ENCODE measurements around the gene RMND5A. TPM values are rescaled to one million over a fixed set of nuclear protein-coding genes. Genes with fewer than 3 reads are reported as not detected.

RMND5A gene
- total RNA-seq, 1 experiment from 2014 or later = 34.1 TPM

- CTCF ChIA-PET = no interaction called here
- DNase-seq = no peak
- H3K79me2 ChIP-seq (ENCODE audit: low read length) = no peaks in the 10 kb centered on the region
- no peaks in the 10 kb centered on the region for H4K20me1 ChIP-seq (ENCODE audit: low read length)
- H3F3A ChIP-seq (ENCODE audit: low read length, unreplicated experiment) = no peaks in the 10 kb centered on the region
- H3K9me2 ChIP-seq (replicated peaks; ENCODE audit: low read length) = no peaks in the 10 kb centered on the region
- TF ChIP-seq EZH2phosphoT487 (IDR thresholded peaks at IDR 0.05; ENCODE audit: borderline replicate concordance, low read length) (no peak), EZH2 (IDR thresholded peaks at IDR 0.05; ENCODE audit: low read length, unreplicated experiment) (no peak)
- TF ChIP-seq, protein P1, sequence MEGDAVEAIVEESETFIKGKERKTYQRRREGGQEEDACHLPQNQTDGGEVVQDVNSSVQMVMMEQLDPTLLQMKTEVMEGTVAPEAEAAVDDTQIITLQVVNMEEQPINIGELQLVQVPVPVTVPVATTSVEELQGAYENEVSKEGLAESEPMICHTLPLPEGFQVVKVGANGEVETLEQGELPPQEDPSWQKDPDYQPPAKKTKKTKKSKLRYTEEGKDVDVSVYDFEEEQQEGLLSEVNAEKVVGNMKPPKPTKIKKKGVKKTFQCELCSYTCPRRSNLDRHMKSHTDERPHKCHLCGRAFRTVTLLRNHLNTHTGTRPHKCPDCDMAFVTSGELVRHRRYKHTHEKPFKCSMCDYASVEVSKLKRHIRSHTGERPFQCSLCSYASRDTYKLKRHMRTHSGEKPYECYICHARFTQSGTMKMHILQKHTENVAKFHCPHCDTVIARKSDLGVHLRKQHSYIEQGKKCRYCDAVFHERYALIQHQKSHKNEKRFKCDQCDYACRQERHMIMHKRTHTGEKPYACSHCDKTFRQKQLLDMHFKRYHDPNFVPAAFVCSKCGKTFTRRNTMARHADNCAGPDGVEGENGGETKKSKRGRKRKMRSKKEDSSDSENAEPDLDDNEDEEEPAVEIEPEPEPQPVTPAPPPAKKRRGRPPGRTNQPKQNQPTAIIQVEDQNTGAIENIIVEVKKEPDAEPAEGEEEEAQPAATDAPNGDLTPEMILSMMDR (conservative IDR thresholded peaks at IDR 0.05; ENCODE audit: low read depth, low read length) = no peak
- H2AFZ ChIP-seq (ENCODE audit: low read length) = no peak overlapping the region
- no peaks in the 10 kb centered on the region for H3K9me3 ChIP-seq (ENCODE audit: low read length)
- no peak overlapping the region for H3K27ac ChIP-seq (ENCODE audit: low read length)
- no TSS peak for BruUV-seq (replicated peaks)
- H3K9ac ChIP-seq (ENCODE audit: low read length) = no peak overlapping the region
- no peak for ATAC-seq
- H3K27me3 ChIP-seq (ENCODE audit: low read length) = no peaks in the 10 kb centered on the region
- no peak overlapping the region for H3K4me2 ChIP-seq (ENCODE audit: low read length)
- no peaks in the 10 kb centered on the region for H3K4me1 ChIP-seq (ENCODE audit: insufficient read depth, low read length)
- H3K4me3 ChIP-seq (ENCODE audit: low read length) = no peak overlapping the region
- H3K36me3 ChIP-seq (ENCODE audit: low read depth, low read length) = peaks cover 10% of the 10 kb centered on the region; the same call in 1 of the 2 replicates
- intact Hi-C loops (cut with micrococcal nuclease) = no loop called here
- POLR2A ChIA-PET (ENCODE audit: unreplicated experiment) = interaction anchor here (0.6 kb wide), 1 partner anchor 83 kb away, joined by 3 read pairs; no protein-coding TSS in a partner anchor
Measured at GRCh38 chr2:86758405-86758804, 38.3 kb downstream of the RMND5A start.

DNA sequence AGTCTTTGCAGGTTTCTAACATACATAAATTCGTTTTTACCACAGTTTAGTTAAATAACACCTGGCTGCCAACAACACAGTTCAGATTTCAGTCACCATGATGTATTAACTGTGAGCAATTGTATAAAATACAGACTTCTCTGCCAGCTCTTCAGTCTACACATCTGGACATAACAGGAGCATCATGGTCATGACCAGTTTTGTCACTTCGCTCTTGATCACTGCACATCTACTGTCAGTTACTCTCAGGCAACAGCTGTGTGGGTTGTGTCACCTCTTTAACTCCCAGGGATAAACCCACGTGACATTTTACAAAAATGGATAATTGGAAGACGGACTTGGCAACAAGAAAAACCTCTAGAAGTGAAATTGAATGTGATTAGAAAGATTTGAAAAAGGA, 40.3 kb downstream of the RMND5A start:
- intact Hi-C loops (cut with micrococcal nuclease) = loop anchor here (5.0 kb wide), 1 partner anchor 58 kb away; no protein-coding TSS in a partner anchor
- TF ChIP-seq EZH2 (IDR thresholded peaks at IDR 0.05; ENCODE audit: low read length, unreplicated experiment) = no peak
- TF ChIP-seq EZH2phosphoT487 (IDR thresholded peaks at IDR 0.05; ENCODE audit: borderline replicate concordance, low read length) = no peak
- no peaks in the 10 kb centered on the region for H3F3A ChIP-seq (ENCODE audit: low read length, unreplicated experiment)
- H4K20me1 ChIP-seq (ENCODE audit: low read length) = no peaks in the 10 kb centered on the region
- no peaks in the 10 kb centered on the region for H3K9me3 ChIP-seq (ENCODE audit: low read length)
- H3K9ac ChIP-seq (ENCODE audit: low read length) = no peak overlapping the region
- no peaks in the 10 kb centered on the region for H3K27me3 ChIP-seq (ENCODE audit: low read length)
- ATAC-seq (no peak), DNase-seq (no peak)
- H3K79me2 ChIP-seq (ENCODE audit: low read length) = no peaks in the 10 kb centered on the region
- POLR2A ChIA-PET (ENCODE audit: unreplicated experiment) = no interaction called here
- H3K4me3 ChIP-seq (ENCODE audit: low read length) = no peak overlapping the region
- CTCF ChIA-PET = no interaction called here
- no peak overlapping the region for H3K27ac ChIP-seq (ENCODE audit: low read length)
- H3K36me3 ChIP-seq (ENCODE audit: low read depth, low read length) = peaks cover 4% of the 10 kb centered on the region; the same call in 1 of the 2 replicates
- H3K4me2 ChIP-seq (ENCODE audit: low read length) = no peak overlapping the region
- H3K9me2 ChIP-seq (replicated peaks; ENCODE audit: low read length) = no peaks in the 10 kb centered on the region
- no peak overlapping the region for H2AFZ ChIP-seq (ENCODE audit: low read length)
- BruUV-seq (replicated peaks) = no TSS peak
- no peaks in the 10 kb centered on the region for H3K4me1 ChIP-seq (ENCODE audit: insufficient read depth, low read length)

DNA sequence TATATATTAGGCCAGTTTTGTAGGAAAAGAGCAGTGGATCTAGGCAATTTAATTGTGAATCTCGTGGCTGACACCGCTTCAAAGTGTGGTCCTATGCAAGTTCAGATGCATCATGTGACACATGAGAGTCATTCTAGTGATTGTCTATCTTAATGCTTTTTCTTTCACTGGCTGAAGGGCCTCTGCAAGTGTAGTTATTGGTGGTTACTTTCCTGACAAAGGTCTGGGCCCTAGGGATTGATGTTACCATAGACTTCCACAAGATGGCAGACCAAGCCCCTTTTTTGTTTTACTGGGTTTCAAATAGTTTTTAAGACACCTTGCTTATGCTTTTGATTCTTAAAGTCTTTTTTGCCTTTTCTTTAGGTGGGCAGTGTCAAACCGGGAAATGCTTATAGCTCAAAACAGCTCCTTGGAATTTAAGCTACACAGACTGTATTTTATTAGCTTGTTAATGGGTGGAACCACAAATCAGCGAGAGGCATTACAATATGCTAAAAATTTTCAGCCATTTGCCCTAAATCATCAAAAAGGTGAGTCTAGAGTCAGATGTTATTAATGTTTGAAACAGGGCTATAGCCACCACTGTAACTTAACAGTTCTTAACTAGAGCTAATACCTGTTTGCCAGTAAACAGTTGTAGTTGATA, 44.7 kb downstream of the RMND5A start:
- POLR2A ChIA-PET (ENCODE audit: unreplicated experiment) = no interaction called here
- H2AFZ ChIP-seq (ENCODE audit: low read length) = no peak overlapping the region
- CTCF ChIA-PET = interaction anchor here (0.6 kb wide), 1 partner anchor 11 kb away, joined by 4 read pairs; no protein-coding TSS in a partner anchor

More for the DNA sequence above, 44.7 kb downstream of the RMND5A start:
- intact Hi-C loops (cut with micrococcal nuclease) = loop anchor here (1.0 to 5.0 kb wide), 3 partner anchors 44 to 246 kb away; no protein-coding TSS in a partner anchor
- Histone ChIP-seq H3K9me3 (ENCODE audit: low read length) (no peaks in the 10 kb centered on the region), H3K9me2 (replicated peaks; ENCODE audit: low read length) (no peaks in the 10 kb centered on the region), H3K4me1 (ENCODE audit: insufficient read depth, low read length) (no peaks in the 10 kb centered on the region), H3K4me3 (ENCODE audit: low read length) (no peak overlapping the region), H3K27ac (ENCODE audit: low read length) (no peak overlapping the region), H3K4me2 (ENCODE audit: low read length) (no peak overlapping the region), H3K36me3 (ENCODE audit: low read depth, low read length) (peaks cover 12% of the 10 kb centered on the region), H3K9ac (ENCODE audit: low read length) (no peak overlapping the region), H3K27me3 (ENCODE audit: low read length) (no peaks in the 10 kb centered on the region), H3K79me2 (ENCODE audit: low read length) (no peaks in the 10 kb centered on the region), H3F3A (ENCODE audit: low read length, unreplicated experiment) (no peaks in the 10 kb centered on the region), H4K20me1 (ENCODE audit: low read length) (no peaks in the 10 kb centered on the region)
- peak; percentile 70 for DNase-seq
- TF ChIP-seq EZH2 (IDR thresholded peaks at IDR 0.05; ENCODE audit: low read length, unreplicated experiment) (no peak), EZH2phosphoT487 (IDR thresholded peaks at IDR 0.05; ENCODE audit: borderline replicate concordance, low read length) (no peak)
- TF ChIP-seq, protein P1 (conservative IDR thresholded peaks at IDR 0.05; ENCODE audit: low read depth, low read length) = peak; percentile 75
- ATAC-seq = peak; percentile 78
- BruUV-seq (replicated peaks) = no TSS peak
